Measurements from ENCODE around the gene APBA3.
A peak's percentile ranks its signal among the peaks of the same experiment; 100 is the strongest.
"Not testable (repeated sequence)": the region's sequence is repeated elsewhere in the genome, so short reads cannot be mapped to it uniquely, and the experiment has no call there.

Gene APBA3

GRCh38 chr19:3762501-3763459 is 1.3 kb upstream of the APBA3 start, which contains the start of gene MRPL54:
MRPL54 (plus strand) TSS chr19:3762682; CDS start chr19:3762701, 19 bp downstream.
- TF ChIP-seq CTCF (IDR thresholded peaks at IDR 0.05; ENCODE audit: insufficient read depth, low read length, missing control alignments), result no peak

GRCh38 chr19:3762130-3762473 is 610 bp upstream of the APBA3 start:
- ChIA-PET POLR2A (interaction anchor here (0.8 to 2.4 kb wide), 3 partner anchors 21 to 223 kb away, joined by 3 to 11 read pairs (median 5); partner anchors contain the start of gene EEF2), CTCF (interaction anchor here (0.7 to 2.7 kb wide), 14 partner anchors 9 to 154 kb away, joined by 3 to 33 read pairs (median 4); partner anchors contain the start of genes PIP5K1C and RAX2)
- no peak for DNase-seq (ENCODE audit: low read depth, low spot score)
- TF ChIP-seq CTCF (IDR thresholded peaks at IDR 0.05; ENCODE audit: insufficient read depth, low read length, missing control alignments), result no peak
- H3K4me3 ChIP-seq (ENCODE audit: low read depth, low read length), result no peak overlapping the region

More at GRCh38 chr19:3762501-3763459, 1.3 kb upstream of the APBA3 start, which contains the start of gene MRPL54:
- ChIA-PET POLR2A (interaction anchor here (0.7 to 2.4 kb wide), 4 partner anchors 22 to 222 kb away, joined by 3 to 11 read pairs (median 4); partner anchors contain the start of gene EEF2), CTCF (interaction anchor here (0.7 to 2.7 kb wide), 16 partner anchors 9 to 225 kb away, joined by 3 to 33 read pairs (median 4); partner anchors contain the start of genes PIP5K1C and RAX2)
- peak; percentile 96 for DNase-seq (ENCODE audit: low read depth, low spot score)
- H3K4me3 ChIP-seq (ENCODE audit: low read depth, low read length), result peak within 1 kb of the TSS; percentile 94

DNA sequence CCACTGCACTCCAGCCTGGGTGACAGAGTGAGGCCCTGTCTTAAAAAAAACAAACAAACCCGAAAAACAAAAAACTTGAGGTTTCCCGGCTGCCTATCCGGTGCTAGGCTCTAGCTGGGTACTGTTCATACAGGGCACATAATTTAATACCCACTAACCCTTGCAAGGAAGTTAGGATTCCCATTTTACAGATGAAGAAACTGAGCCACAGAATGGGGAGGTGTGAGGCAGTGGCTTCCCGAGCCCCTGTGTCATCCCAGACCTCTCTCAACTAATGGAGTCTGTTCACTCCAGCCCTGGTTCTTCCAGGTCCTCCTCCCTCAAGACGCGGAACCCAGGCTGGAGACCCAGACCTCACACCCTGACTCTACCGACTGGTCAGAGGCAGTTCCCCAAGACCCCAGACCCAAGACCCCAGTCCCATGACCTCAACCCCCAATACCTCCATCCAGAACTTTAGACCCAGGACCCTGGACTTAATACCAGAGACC is 576 bp downstream of the APBA3 start:
- DNase-seq (ENCODE audit: low read depth, low spot score), result no peak
- ChIA-PET POLR2A (interaction anchor here (0.8 to 2.4 kb wide), 2 partner anchors 20 to 208 kb away, joined by 3 to 11 read pairs; no protein-coding TSS in a partner anchor), CTCF (interaction anchor here (0.8 to 2.7 kb wide), 6 partner anchors 10 to 65 kb away, joined by 4 to 33 read pairs (median 6); no protein-coding TSS in a partner anchor)
- TF ChIP-seq CTCF (IDR thresholded peaks at IDR 0.05; ENCODE audit: insufficient read depth, low read length, missing control alignments), result no peak
- peak overlapping the region; percentile 86 for H3K4me3 ChIP-seq (ENCODE audit: low read depth, low read length)

- CTCF ChIA-PET, result interaction anchor here (2.3 kb wide), 1 partner anchor 9 kb away, joined by 5 read pairs; no protein-coding TSS in a partner anchor
- DNase-seq (ENCODE audit: low read depth, low spot score), result no peak
- TF ChIP-seq CTCF (IDR thresholded peaks at IDR 0.05; ENCODE audit: insufficient read depth, low read length, missing control alignments), result no peak
These were observed 1.8 kb downstream of the APBA3 start for GRCh38 chr19:3759482-3760254.

GRCh38 chr19:3758297-3758696 is 3.2 kb downstream of the APBA3 start:
- CTCF ChIA-PET, result interaction anchor here (2.3 kb wide), 1 partner anchor 8 kb away, joined by 5 read pairs; no protein-coding TSS in a partner anchor

More at GRCh38 chr19:3759482-3760254, 1.8 kb downstream of the APBA3 start:
- POLR2A ChIA-PET, result no interaction called here
- H3K4me3 ChIP-seq (ENCODE audit: low read depth, low read length), result no peak overlapping the region

GRCh38 chr19:3757705-3758104 is 3.8 kb downstream of the APBA3 start:
- POLR2A ChIA-PET; CTCF ChIA-PET; DNase-seq (ENCODE audit: low read depth, low spot score); H3K4me3 ChIP-seq (ENCODE audit: low read depth, low read length): not testable (repeated sequence)

More at GRCh38 chr19:3758297-3758696, 3.2 kb downstream of the APBA3 start:
- H3K4me3 ChIP-seq (ENCODE audit: low read depth, low read length); POLR2A ChIA-PET; DNase-seq (ENCODE audit: low read depth, low spot score): not testable (repeated sequence)
